ENCODE measurements around the gene SH3BP2.

The SH3BP2 gene

GRCh38 chr4:2849267-2850152 is 56.6 kb downstream of the SH3BP2 start:
- H3K36me3 Mint-ChIP-seq (ENCODE audit: low read depth): peaks cover 6% of the 10 kb centered on the region
- peaks cover 90% of the 10 kb centered on the region for H3K4me1 Mint-ChIP-seq
- H3K27ac Mint-ChIP-seq: peak overlapping the region; percentile 64
- H3K4me3 Mint-ChIP-seq: no peak overlapping the region
- ATAC-seq (peak; percentile 27), DNase-seq (no peak)
- H3K27me3 Mint-ChIP-seq: no peaks in the 10 kb centered on the region
- H3K9me3 Mint-ChIP-seq: no peaks in the 10 kb centered on the region

- ATAC-seq (no peak), DNase-seq (no peak)
- H3K4me1 Mint-ChIP-seq: peaks cover 87% of the 10 kb centered on the region
- H3K4me3 Mint-ChIP-seq: peak overlapping the region; percentile 32
- no peaks in the 10 kb centered on the region for H3K27me3 Mint-ChIP-seq
- H3K27ac Mint-ChIP-seq: peak overlapping the region; percentile 55
- H3K36me3 Mint-ChIP-seq (ENCODE audit: low read depth): peaks cover 7% of the 10 kb centered on the region
- no peaks in the 10 kb centered on the region for H3K9me3 Mint-ChIP-seq
Measured at GRCh38 chr4:2850966-2851798, 58.3 kb downstream of the SH3BP2 start.

- peak overlapping the region; percentile 54 for H3K27ac Mint-ChIP-seq
- H3K27me3 Mint-ChIP-seq: no peaks in the 10 kb centered on the region
- H3K36me3 Mint-ChIP-seq (ENCODE audit: low read depth): peaks cover 6% of the 10 kb centered on the region
- H3K9me3 Mint-ChIP-seq: no peaks in the 10 kb centered on the region
- DNase-seq (no peak), ATAC-seq (peak; percentile 34)
- H3K4me3 Mint-ChIP-seq: peak overlapping the region; percentile 32
- H3K4me1 Mint-ChIP-seq: peaks cover 83% of the 10 kb centered on the region
Measured at GRCh38 chr4:2852481-2852921, 59.6 kb downstream of the SH3BP2 start.

GRCh38 chr4:2855584-2855983 is 62.7 kb downstream of the SH3BP2 start:
- ATAC-seq (no peak), DNase-seq (no peak)
- H3K27me3 Mint-ChIP-seq: no peaks in the 10 kb centered on the region
- H3K4me3 Mint-ChIP-seq: no peak overlapping the region
- H3K27ac Mint-ChIP-seq: no peak overlapping the region
- peaks cover 84% of the 10 kb centered on the region for H3K4me1 Mint-ChIP-seq
- peaks cover 5% of the 10 kb centered on the region for H3K36me3 Mint-ChIP-seq (ENCODE audit: low read depth)
- no peaks in the 10 kb centered on the region for H3K9me3 Mint-ChIP-seq

- peaks cover 5% of the 10 kb centered on the region for H3K36me3 Mint-ChIP-seq (ENCODE audit: low read depth)
- no peak for DNase-seq
- no peak for ATAC-seq
- no peaks in the 10 kb centered on the region for H3K9me3 Mint-ChIP-seq
- no peaks in the 10 kb centered on the region for H3K27me3 Mint-ChIP-seq
- no peak overlapping the region for H3K4me3 Mint-ChIP-seq
- peak overlapping the region; percentile 65 for H3K27ac Mint-ChIP-seq
- peaks cover 84% of the 10 kb centered on the region for H3K4me1 Mint-ChIP-seq
Measured at GRCh38 chr4:2856266-2856665, 63.4 kb downstream of the SH3BP2 start.

GRCh38 chr4:2857349-2857927 is 64.6 kb downstream of the SH3BP2 start:
- Mint-ChIP-seq H3K27ac (no peak overlapping the region), H3K36me3 (ENCODE audit: low read depth) (peaks cover 5% of the 10 kb centered on the region), H3K4me3 (no peak overlapping the region), H3K27me3 (no peaks in the 10 kb centered on the region), H3K9me3 (no peaks in the 10 kb centered on the region), H3K4me1 (peaks cover 84% of the 10 kb centered on the region)
- ATAC-seq: peak; percentile 36
- no peak for DNase-seq

GRCh38 chr4:2858451-2859217 is 65.7 kb downstream of the SH3BP2 start:
- H3K9me3 Mint-ChIP-seq: no peaks in the 10 kb centered on the region
- no peaks in the 10 kb centered on the region for H3K27me3 Mint-ChIP-seq
- peaks cover 86% of the 10 kb centered on the region for H3K4me1 Mint-ChIP-seq
- peaks cover 5% of the 10 kb centered on the region for H3K36me3 Mint-ChIP-seq (ENCODE audit: low read depth)
- DNase-seq (no peak), ATAC-seq (no peak)
- no peak overlapping the region for H3K4me3 Mint-ChIP-seq
- no peak overlapping the region for H3K27ac Mint-ChIP-seq

- DNase-seq (no peak), ATAC-seq (no peak)
- H3K4me3 Mint-ChIP-seq: no peak overlapping the region
- H3K27me3 Mint-ChIP-seq: no peaks in the 10 kb centered on the region
- peaks cover 82% of the 10 kb centered on the region for H3K4me1 Mint-ChIP-seq
- peaks cover 3% of the 10 kb centered on the region for H3K36me3 Mint-ChIP-seq (ENCODE audit: low read depth)
- no peaks in the 10 kb centered on the region for H3K9me3 Mint-ChIP-seq
- H3K27ac Mint-ChIP-seq: no peak overlapping the region
Measured at GRCh38 chr4:2859514-2859913, 66.6 kb downstream of the SH3BP2 start.

GRCh38 chr4:2860391-2861348 is 67.8 kb downstream of the SH3BP2 start:
- Mint-ChIP-seq H3K4me3 (no peak overlapping the region), H3K27ac (peak overlapping the region; percentile 32), H3K27me3 (no peaks in the 10 kb centered on the region), H3K36me3 (ENCODE audit: low read depth) (peaks cover 3% of the 10 kb centered on the region), H3K4me1 (peaks cover 81% of the 10 kb centered on the region), H3K9me3 (no peaks in the 10 kb centered on the region)
- DNase-seq: no peak
- ATAC-seq: no peak

GRCh38 chr4:2861631-2862436 is 68.9 kb downstream of the SH3BP2 start:
- ATAC-seq: no peak
- no peak for DNase-seq
- peaks cover 83% of the 10 kb centered on the region for H3K4me1 Mint-ChIP-seq
- no peak overlapping the region for H3K4me3 Mint-ChIP-seq
- no peaks in the 10 kb centered on the region for H3K9me3 Mint-ChIP-seq
- H3K27ac Mint-ChIP-seq: peak overlapping the region; percentile 5
- no peaks in the 10 kb centered on the region for H3K36me3 Mint-ChIP-seq (ENCODE audit: low read depth)
- no peaks in the 10 kb centered on the region for H3K27me3 Mint-ChIP-seq

GRCh38 chr4:2862528-2862927 is 69.6 kb downstream of the SH3BP2 start:
- ATAC-seq (no peak), DNase-seq (no peak)
- peaks cover 83% of the 10 kb centered on the region for H3K4me1 Mint-ChIP-seq
- peak overlapping the region; percentile 5 for H3K27ac Mint-ChIP-seq
- H3K36me3 Mint-ChIP-seq (ENCODE audit: low read depth): no peaks in the 10 kb centered on the region
- H3K9me3 Mint-ChIP-seq: no peaks in the 10 kb centered on the region
- H3K27me3 Mint-ChIP-seq: no peaks in the 10 kb centered on the region
- no peak overlapping the region for H3K4me3 Mint-ChIP-seq

GRCh38 chr4:2863649-2864048 is 70.8 kb downstream of the SH3BP2 start:
- ATAC-seq (no peak), DNase-seq (no peak)
- Mint-ChIP-seq H3K9me3 (no peaks in the 10 kb centered on the region), H3K27me3 (no peaks in the 10 kb centered on the region), H3K4me3 (no peak overlapping the region), H3K36me3 (ENCODE audit: low read depth) (no peaks in the 10 kb centered on the region), H3K27ac (no peak overlapping the region), H3K4me1 (peaks cover 81% of the 10 kb centered on the region)

Data from activated naive CD8-positive, alpha-beta T cell treated with anti-CD3 and anti-CD28 coated beads, Interleukin-2, amount 50 U/mL, for 24 hours (primary cell).